CD4-positive, CD25-positive, alpha-beta regulatory T cell (primary cell): ENCODE measurements around the gene COL9A3. TPM values are rescaled to one million over a fixed set of nuclear protein-coding genes. Genes with fewer than 3 reads are reported as not detected.

ENCODE experiments used
- ATAC-seq, 2 donors: fragments of 150-1000 bp; cut with Tn5 transposase; one replicate each; pipeline ENCODE4 v1.10.0; 2021; ENCODE audit warnings: low read depth in 2 of 2, moderate number of reproducible peaks in 2 of 2, moderate library complexity in 1 of 2
- DNase-seq, 3 donors: peaks; one replicate each; pipeline versions ENCODE4 v3.0.0 to v3.0.0-alpha.2; 2012 to 2022; ENCODE audit warnings: mixed read lengths in 1 of 3
- H3K27ac ChIP-seq: one replicate; pipeline ENCODE4 v1.7.0; 2013; ENCODE audit warnings: mild to moderate bottlenecking, low read length; ENCODE audit not compliant: insufficient read depth, poor library complexity, severe bottlenecking
- H3K27me3 ChIP-seq: one replicate; pipeline ENCODE4 v1.7.0; 2013; ENCODE audit warnings: low read length; ENCODE audit not compliant: control insufficient read depth, insufficient read depth
- H3K36me3 ChIP-seq: one replicate; pipeline ENCODE4 v1.7.0; 2013; ENCODE audit warnings: mild to moderate bottlenecking, low read length, moderate library complexity; ENCODE audit not compliant: control insufficient read depth, insufficient read depth
- H3K4me1 ChIP-seq: 2 replicates; pipeline ENCODE4 v1.7.0; 2013; ENCODE audit warnings: mild to moderate bottlenecking, low read length; ENCODE audit not compliant: insufficient read depth, control insufficient read depth, poor library complexity, severe bottlenecking
- H3K4me3 ChIP-seq: one replicate; pipeline ENCODE4 v1.7.0; 2013; ENCODE audit warnings: low read depth, mild to moderate bottlenecking, low read length, moderate library complexity
- H3K9me3 ChIP-seq, 2 experiments: 1 replicate in 1 of 2; 2 replicates in 1 of 2; pipeline ENCODE4 v1.7.0; 2013; ENCODE audit warnings: low read length in 2 of 2, mild to moderate bottlenecking in 1 of 2, moderate library complexity in 1 of 2; ENCODE audit not compliant: control insufficient read depth in 2 of 2
- H3K27ac Mint-ChIP-seq, 3 donors: one replicate each; pipeline ENCODE4 v1.8.0; 2020 to 2022; ENCODE audit warnings: mild to moderate bottlenecking in 3 of 3, mixed read lengths in 3 of 3, moderate library complexity in 2 of 3
- H3K27me3 Mint-ChIP-seq: one replicate; pipeline ENCODE4 v1.8.0; 2022; ENCODE audit warnings: mild to moderate bottlenecking, mixed read lengths
- H3K36me3 Mint-ChIP-seq: one replicate; pipeline ENCODE4 v1.8.0; 2020; ENCODE audit warnings: mixed read lengths
- H3K4me1 Mint-ChIP-seq, 4 donors: one replicate each; pipeline ENCODE4 v1.8.0; 2020 to 2022; ENCODE audit warnings: mixed read lengths in 4 of 4, mild to moderate bottlenecking in 1 of 4
- H3K4me3 Mint-ChIP-seq, 4 donors: one replicate each; pipeline ENCODE4 v1.8.0; 2020 to 2022; ENCODE audit warnings: mild to moderate bottlenecking in 4 of 4, mixed read lengths in 4 of 4, moderate library complexity in 3 of 4
- H3K9me3 Mint-ChIP-seq, 7 donors: one replicate each; pipeline ENCODE4 v1.8.0; 2020 to 2022; ENCODE audit warnings: mixed read lengths in 7 of 7, mild to moderate bottlenecking in 3 of 7, moderate library complexity in 2 of 7
- polyA plus RNA-seq, 4 donors: library from polyadenylated mRNA; unstranded; fragments of 300-500 nt; fragmentation: Illumina TruSeq; gene quantifications; one replicate each; pipeline ENCODE4 v1.2.3, GENCODE V29; 2021
- total RNA-seq: library from RNA; stranded (reverse); gene quantifications from one replicate; pipeline ENCODE4 v1.2.3, GENCODE V29; 2022

Gene COL9A3
- total and polyA plus RNA-seq, 5 donors from 2014 or later, result not detected

DNA sequence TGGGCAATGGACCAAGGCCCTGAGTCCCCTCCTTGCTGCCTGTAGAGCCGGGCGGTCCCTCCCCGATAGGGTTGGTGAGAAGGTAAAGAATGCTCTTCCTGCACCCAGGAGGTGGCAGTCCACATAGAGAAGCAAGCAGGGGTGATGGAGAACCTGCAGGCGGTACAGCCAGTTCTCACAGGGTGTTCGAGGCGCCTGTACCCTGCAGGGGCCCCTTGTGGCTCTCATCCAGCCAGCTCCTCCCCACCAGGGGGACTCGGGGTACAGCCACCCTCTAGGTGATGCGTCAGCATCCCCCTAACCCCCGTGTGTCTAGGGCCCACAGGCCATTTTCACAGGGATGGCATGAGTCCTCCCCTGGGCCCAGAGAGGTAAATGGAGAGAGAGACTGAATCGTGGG, 5.1 kb upstream of the COL9A3 start:
- Histone ChIP-seq H3K27ac (no peak overlapping the region), H3K27me3 (no peaks in the 10 kb centered on the region), H3K36me3 (peaks cover 44% of the 10 kb centered on the region), H3K9me3 (no peaks in the 10 kb centered on the region), H3K4me3 (no peak overlapping the region), H3K4me1 (peaks cover 33% of the 10 kb centered on the region)
- no peak for ATAC-seq
- H3K36me3 Mint-ChIP-seq, result peaks cover 7% of the 10 kb centered on the region
- H3K4me3 Mint-ChIP-seq, result peak overlapping the region in 1 of 4 donors; percentile 63
- H3K9me3 Mint-ChIP-seq, result no peaks in the 10 kb centered on the region
- no peak overlapping the region for H3K27ac Mint-ChIP-seq
- H3K4me1 Mint-ChIP-seq, result peaks cover 0 to 28% (median 13%) of the 10 kb centered on the region in 4 donors
- no peak for DNase-seq
- peaks cover 16% of the 10 kb centered on the region for H3K27me3 Mint-ChIP-seq

DNA sequence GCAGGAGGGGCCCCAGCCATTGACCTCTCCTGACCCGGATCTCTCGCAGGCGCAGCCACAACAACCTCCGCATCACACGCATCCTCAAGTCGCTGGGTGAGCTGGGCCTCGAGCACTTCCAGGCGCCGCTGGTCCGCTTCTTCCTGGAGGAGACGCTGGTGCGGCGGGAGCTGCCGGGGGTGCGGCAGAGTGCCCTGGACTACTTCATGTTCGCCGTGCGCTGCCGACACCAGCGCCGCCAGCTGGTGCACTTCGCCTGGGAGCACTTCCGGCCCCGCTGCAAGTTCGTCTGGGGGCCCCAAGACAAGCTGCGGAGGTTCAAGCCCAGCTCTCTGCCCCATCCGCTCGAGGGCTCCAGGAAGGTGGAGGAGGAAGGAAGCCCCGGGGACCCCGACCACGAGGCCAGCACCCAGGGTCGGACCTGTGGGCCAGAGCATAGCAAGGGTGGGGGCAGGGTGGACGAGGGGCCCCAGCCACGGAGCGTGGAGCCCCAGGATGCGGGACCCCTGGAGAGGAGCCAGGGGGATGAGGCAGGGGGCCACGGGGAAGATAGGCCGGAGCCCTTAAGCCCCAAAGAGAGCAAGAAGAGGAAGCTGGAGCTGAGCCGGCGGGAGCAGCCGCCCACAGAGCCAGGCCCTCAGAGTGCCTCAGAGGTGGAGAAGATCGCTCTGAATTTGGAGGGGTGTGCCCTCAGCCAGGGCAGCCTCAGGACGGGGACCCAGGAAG, 4.5 kb upstream of the COL9A3 start:
- Histone ChIP-seq H3K4me3 (no peak overlapping the region), H3K36me3 (peaks cover 44% of the 10 kb centered on the region), H3K27ac (no peak overlapping the region), H3K4me1 (peaks cover 28% of the 10 kb centered on the region), H3K27me3 (no peaks in the 10 kb centered on the region), H3K9me3 (no peaks in the 10 kb centered on the region)
- Mint-ChIP-seq H3K4me1 (peaks cover 0 to 23% (median 10%) of the 10 kb centered on the region in 4 donors), H3K27me3 (peaks cover 16% of the 10 kb centered on the region), H3K27ac (no peak overlapping the region), H3K36me3 (peaks cover 7% of the 10 kb centered on the region), H3K4me3 (peak overlapping the region in 1 of 4 donors; percentile 10), H3K9me3 (no peaks in the 10 kb centered on the region)
- DNase-seq (no peak), ATAC-seq (no peak)

DNA sequence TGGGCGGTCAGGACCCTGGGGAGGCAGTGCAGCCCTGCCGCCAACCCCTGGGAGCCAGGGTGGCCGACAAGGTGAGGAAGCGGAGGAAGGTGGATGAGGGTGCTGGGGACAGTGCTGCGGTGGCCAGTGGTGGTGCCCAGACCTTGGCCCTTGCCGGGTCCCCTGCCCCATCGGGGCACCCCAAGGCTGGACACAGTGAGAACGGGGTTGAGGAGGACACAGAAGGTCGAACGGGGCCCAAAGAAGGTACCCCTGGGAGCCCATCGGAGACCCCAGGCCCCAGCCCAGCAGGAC, 4.0 kb upstream of the COL9A3 start:
- H3K4me1 ChIP-seq, result peaks cover 23% of the 10 kb centered on the region
- Mint-ChIP-seq H3K4me3 (peak overlapping the region in 1 of 4 donors; percentile 10), H3K4me1 (peaks cover 0 to 20% (median 9%) of the 10 kb centered on the region in 4 donors), H3K27me3 (peaks cover 19% of the 10 kb centered on the region), H3K27ac (no peak overlapping the region), H3K9me3 (no peaks in the 10 kb centered on the region), H3K36me3 (peaks cover 7% of the 10 kb centered on the region)
- DNase-seq, result no peak
- H3K9me3 ChIP-seq, result no peaks in the 10 kb centered on the region
- H3K27me3 ChIP-seq, result no peaks in the 10 kb centered on the region
- H3K36me3 ChIP-seq, result peaks cover 39% of the 10 kb centered on the region
- no peak overlapping the region for H3K27ac ChIP-seq
- no peak for ATAC-seq
- no peak overlapping the region for H3K4me3 ChIP-seq

DNA sequence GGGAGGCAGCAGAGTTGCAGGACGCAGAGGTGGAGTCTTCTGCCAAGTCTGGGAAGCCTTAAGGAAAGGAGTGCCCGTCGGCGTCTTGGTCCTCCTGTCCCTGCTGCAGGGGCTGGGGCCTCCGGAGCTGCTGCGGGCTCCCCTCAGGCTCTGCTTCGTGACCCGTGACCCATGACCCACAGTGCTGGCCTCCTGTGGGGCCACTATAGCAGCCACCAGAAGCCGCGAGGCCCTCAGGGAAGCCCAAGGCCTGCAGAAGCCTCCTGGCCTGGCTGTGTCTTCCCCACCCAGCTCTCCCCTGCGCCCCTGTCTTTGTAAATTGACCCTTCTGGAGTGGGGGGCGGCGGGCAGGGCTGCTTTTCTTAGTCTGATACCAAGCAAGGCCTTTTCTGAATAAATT, 3.3 kb upstream of the COL9A3 start:
- Mint-ChIP-seq H3K9me3 (no peaks in the 10 kb centered on the region), H3K27ac (no peak overlapping the region), H3K27me3 (peaks cover 26% of the 10 kb centered on the region), H3K36me3 (peaks cover 3% of the 10 kb centered on the region), H3K4me3 (no peak overlapping the region), H3K4me1 (peaks cover 0 to 16% (median 4%) of the 10 kb centered on the region in 4 donors)
- peaks cover 38% of the 10 kb centered on the region for H3K36me3 ChIP-seq
- H3K4me1 ChIP-seq, result peaks cover 18% of the 10 kb centered on the region
- H3K27me3 ChIP-seq, result no peaks in the 10 kb centered on the region
- no peak overlapping the region for H3K4me3 ChIP-seq
- DNase-seq (no peak), ATAC-seq (no peak)
- no peak overlapping the region for H3K27ac ChIP-seq
- no peaks in the 10 kb centered on the region for H3K9me3 ChIP-seq

DNA sequence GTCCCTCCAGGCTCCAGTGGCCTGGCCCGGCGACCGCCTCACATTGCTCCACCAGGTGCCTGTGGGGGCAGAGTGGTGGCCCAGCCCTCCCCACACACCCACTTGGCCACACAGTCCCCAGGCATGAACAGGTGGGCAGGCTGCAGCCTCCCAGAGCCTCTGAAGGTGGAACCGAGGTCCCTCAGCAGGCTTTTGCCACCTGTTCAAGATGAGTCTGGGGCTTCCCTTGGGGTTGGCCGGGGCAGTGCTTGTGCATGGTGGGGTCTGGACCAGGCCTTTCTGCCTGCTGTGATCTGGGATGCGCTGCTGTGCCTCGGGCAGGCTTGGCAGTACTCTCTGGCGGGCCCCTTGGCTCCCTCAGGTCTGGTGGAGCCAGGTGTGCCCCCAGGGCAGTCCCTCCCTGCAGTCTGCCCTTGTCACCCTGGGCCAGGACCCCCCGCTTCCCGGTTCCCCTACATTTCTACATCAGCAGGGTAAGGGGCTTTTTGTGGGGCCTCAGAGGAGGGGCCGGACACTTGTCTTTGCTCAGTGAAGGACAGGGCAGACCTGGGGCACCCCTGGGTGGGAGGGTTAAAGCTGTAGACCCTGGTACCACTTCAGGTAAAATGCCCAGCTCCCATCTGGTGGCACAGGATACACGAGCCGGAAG, 2.7 kb upstream of the COL9A3 start:
- Mint-ChIP-seq H3K27ac (peak overlapping the region in 1 of 3 donors; percentile 52), H3K9me3 (no peaks in the 10 kb centered on the region), H3K4me1 (peaks cover 0 to 16% (median 4%) of the 10 kb centered on the region in 4 donors), H3K27me3 (peaks cover 26% of the 10 kb centered on the region), H3K4me3 (no peak overlapping the region), H3K36me3 (peaks cover 3% of the 10 kb centered on the region)
- H3K27ac ChIP-seq, result no peak overlapping the region
- H3K36me3 ChIP-seq, result peaks cover 33% of the 10 kb centered on the region
- H3K27me3 ChIP-seq, result no peaks in the 10 kb centered on the region
- H3K4me1 ChIP-seq, result peaks cover 18% of the 10 kb centered on the region
- H3K4me3 ChIP-seq, result no peak overlapping the region
- no peak for ATAC-seq
- no peaks in the 10 kb centered on the region for H3K9me3 ChIP-seq
- no peak for DNase-seq

DNA sequence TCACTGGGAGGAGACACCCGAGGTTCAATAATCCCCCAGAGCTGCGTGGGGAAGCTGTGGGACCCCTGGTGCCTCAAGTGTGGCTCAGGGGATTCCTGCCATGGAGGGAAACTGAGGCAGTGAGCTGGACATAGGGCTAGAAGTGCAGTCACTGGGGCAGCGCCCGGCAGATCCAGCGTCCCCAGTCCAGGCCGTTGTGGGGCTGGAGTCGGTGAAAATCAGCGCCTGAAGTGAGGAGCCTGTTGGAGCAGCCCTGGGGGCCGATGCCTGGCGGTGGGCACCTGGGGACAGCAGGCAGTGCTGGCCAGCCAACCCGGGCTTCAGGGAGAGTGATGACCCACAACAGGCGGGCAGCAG, 2.2 kb upstream of the COL9A3 start:
- Mint-ChIP-seq H3K36me3 (peaks cover 3% of the 10 kb centered on the region), H3K9me3 (no peaks in the 10 kb centered on the region), H3K4me1 (peaks cover 0 to 16% (median 4%) of the 10 kb centered on the region in 4 donors), H3K27ac (peak overlapping the region in 1 of 3 donors; percentile 52), H3K27me3 (peaks cover 30% of the 10 kb centered on the region), H3K4me3 (no peak overlapping the region)
- Histone ChIP-seq H3K36me3 (peaks cover 28% of the 10 kb centered on the region), H3K4me3 (no peak overlapping the region), H3K4me1 (peaks cover 18% of the 10 kb centered on the region), H3K9me3 (no peaks in the 10 kb centered on the region), H3K27me3 (no peaks in the 10 kb centered on the region), H3K27ac (no peak overlapping the region)
- DNase-seq (no peak), ATAC-seq (no peak)

DNA sequence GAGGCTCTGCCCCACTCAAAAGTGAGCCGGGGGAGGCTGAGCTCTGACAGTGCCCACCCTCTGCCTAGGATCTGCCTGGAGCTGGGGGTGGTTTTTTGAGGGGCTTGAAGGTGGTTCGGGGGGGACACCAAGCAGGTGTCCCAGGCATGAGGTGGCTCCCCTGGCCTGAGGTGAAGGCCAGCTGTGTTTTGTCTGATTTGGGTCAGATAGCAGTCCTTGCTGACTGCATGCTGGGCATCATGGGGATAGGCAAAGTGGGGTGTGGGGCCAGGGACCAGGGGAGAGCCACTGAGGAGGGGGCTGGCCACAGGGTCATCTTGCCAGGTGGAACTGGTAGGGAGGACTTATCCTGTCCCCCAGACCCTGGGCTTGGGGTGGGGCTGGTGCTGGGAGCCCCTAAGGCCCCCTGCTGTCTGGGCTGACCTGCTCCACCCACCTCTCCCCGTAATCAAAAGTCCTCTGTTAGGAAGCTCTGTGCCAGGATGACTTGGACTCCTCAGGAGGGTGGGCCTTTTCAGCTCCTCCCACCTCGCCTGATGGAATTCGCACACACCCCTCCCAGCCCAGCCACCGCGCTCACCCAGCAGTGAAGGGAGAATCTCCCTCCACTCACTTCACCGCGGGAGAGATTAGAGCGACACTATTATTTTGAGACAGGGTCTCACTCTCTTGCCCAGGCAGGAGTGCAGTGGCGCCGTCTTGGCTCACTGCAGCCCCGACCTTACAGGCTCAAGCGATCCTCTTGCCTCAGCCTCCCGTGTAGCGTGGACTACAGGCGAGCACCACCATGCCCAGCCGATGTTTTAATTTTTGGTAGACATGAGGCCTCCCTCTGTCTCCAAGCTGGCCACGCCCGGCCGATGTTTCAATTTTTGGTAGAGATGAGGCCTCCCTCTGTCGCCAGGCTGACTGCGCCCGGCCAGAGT, 1.5 kb upstream of the COL9A3 start:
- H3K4me3 Mint-ChIP-seq, result peak overlapping the region; percentile 9 to 58 (median 52)
- H3K27ac ChIP-seq, result no peak overlapping the region
- H3K9me3 ChIP-seq, result no peaks in the 10 kb centered on the region
- H3K9me3 Mint-ChIP-seq, result no peaks in the 10 kb centered on the region
- H3K36me3 Mint-ChIP-seq, result peaks cover 3% of the 10 kb centered on the region
- H3K4me1 Mint-ChIP-seq, result peaks cover 0 to 17% (median 4%) of the 10 kb centered on the region in 4 donors
- H3K4me1 ChIP-seq, result peaks cover 18% of the 10 kb centered on the region
- ATAC-seq (peak in 1 of 2 donors; percentile 16), DNase-seq (no peak)
- peaks cover 22% of the 10 kb centered on the region for H3K36me3 ChIP-seq
- no peaks in the 10 kb centered on the region for H3K27me3 ChIP-seq
- peaks cover 30% of the 10 kb centered on the region for H3K27me3 Mint-ChIP-seq
- peak overlapping the region in 1 of 3 donors; percentile 91 for H3K27ac Mint-ChIP-seq
- no peak overlapping the region for H3K4me3 ChIP-seq
